HG03095 (cell line): ENCODE results near the gene PCCA.
"Not testable (repeated sequence)": the region's sequence is repeated elsewhere in the genome, so short reads cannot be mapped to it uniquely, and the experiment has no call there.

Source experiments
- ATAC-seq: cut with Tn5 transposase; IDR thresholded peaks from one replicate; pipeline ENCODE4 v1.9.1; 2021; ENCODE audit warnings: moderate library complexity; ENCODE audit not compliant: unreplicated experiment

The PCCA gene

DNA sequence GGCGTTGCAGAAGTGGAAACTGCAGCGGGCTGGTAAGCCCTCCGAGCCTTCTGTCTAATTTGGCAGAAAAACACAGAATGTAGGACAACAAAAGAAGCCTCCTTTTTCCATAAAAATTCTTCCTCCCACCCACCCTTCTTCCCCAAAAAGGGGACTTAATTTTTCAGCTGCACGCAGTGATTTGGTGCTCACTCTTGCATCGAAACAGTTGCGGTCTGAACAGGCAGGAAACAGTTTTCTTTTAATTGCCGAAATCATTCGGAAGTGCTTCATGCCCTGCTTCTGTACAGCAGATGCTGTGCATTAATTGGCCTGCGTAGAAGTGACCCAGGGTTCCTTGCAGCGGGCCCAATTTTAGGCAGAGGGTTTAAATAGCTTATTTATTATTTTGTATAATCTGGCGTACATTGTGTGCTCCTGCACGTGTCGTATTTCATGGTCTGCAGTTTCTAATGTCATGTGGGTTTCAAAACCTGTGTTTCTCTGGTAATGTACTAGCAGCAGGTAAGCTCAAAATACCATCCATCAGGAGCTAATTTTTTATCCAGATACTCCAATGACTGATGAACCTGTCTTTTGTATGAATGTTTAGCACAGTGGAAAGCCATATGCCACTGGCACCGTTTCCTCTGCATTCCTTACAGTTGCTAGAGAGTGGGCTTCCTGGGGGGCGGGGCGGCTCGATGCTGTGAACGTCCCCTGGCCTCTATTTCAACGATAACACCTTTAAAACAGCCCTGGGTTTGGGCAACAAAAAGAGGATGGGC is 433.1 kb downstream of the PCCA start:
- ATAC-seq: no peak

DNA sequence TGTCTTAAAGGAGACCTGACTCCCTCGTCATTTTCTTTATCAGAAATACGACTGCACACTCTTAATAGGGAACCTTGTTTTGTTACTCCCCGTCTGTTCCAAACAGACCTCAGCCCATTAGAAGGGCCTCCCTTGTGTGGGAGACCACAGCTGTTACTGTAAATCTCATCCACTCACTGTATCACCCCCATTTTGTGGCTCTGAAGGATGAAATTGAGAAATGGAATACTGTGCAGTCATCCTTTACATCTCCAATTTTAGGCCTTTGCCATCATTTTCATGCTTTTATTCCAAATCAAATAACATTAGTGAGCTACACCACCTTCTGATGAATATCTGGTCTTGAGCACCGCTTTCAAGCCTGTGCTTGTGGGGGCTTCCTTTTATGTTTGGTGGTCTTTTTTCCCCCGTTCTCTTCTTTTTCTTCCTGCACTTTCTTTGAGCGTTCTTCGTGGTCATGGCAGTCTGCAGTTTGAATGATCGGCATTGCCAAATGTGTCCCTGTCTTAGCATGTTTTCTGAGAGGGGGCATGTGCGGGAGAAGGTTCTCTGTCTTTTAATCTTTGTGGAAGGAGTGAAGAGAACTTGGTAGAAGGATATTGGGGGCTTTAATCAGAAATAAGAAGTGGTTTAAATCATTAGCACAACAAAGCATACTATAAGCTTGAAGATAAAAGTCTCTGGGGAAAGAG is 433.9 kb downstream of the PCCA start:
- ATAC-seq: no peak

DNA sequence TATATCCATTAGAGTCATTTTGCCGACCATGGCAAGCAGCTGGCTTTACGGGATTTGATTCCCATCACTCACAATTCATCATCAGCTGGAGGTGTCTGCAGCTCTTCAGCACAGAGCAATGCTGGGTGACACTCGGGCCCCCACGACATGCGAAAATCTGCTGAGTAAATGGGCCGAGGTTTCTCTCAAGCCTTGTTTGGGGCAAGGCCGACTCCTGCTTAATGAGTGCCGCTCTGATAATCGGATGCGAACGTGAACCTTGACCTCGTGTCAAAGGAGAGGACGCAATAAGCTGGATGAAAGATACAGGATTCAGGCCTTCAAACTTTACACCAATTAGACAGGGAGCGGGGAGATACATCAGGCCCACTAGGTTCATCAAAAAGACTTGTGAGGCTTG is 434.5 kb downstream of the PCCA start:
- no peak for ATAC-seq

DNA sequence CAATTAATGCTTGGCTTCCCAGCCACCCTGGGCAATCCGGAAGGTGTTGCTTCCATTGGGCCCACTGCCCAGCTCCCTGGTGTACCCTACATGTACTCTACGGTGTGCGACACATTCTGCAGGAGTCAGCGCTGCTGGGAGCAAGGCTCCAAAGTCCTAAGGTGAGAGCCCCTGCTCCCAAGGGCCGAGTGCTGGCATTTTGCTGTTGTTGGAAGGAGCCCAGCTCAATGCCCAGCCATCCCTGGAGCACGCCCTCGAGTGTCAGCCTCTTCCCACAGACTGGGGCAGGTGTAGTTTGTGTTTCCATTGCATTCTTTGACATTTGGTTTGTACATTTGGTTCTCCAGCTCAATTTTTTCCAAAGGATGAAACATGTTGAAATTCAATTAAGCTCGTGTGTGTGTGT is 435.1 kb downstream of the PCCA start:
- ATAC-seq: no peak

DNA sequence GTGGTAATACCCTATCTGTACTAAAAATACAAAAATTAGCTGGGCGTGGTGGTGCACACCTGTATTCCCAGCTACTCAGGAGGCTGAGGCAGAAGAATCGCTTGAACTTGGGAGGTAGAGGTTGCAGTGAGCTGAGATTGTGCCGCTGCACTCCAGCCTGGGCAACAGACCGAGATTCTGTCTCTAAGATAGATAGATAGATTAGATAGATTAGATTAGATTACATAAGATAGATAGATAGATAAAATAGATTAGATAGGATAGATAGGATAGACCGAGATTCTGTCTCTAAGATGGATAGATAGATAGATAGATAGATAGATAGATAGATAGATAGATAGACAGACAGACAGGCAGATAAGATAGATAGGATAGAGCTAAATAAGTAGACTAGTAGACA is 435.8 kb downstream of the PCCA start:
- not testable (repeated sequence) for ATAC-seq

DNA sequence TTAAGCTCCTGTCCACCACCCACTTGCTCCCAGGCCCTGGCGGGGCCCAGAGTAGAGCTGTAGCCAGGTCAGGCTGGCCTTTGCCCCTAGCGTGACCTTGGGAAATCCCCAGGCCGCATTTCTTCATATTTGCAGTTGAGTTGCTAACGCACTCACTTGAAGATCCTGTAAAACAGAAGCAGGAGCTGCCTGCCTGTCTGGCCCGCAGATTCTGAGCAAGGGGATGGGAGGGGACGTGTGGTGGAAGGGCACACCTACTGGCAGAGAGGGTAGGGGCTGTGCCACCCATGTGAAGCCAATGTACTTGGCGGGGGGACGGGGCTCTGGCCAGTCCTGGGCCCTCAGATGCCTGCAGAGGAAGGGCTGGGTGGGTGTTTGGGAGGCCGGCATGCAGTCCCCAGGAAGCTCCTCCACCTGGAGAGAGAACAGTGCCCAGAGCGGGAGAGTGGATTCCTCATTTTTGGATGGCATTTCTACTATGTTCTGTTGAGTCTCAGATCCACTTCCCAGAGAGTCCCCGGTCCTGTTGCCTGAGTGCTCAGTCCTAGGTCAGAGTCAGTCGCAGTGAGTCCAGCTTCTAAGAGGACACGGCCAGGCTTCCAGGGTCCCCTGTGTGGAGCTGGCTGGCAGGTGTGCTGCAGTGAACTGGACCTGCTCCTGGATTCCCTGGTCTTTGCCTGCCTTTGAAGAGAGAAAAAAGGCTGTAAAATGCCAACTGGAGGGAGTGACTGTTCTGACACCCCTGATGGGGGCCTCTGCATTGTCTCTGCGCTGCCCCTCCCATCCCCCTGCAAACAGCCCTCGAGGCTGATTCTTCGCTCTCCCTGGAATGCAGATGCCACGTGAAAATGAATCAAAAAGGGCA is 436.8 kb downstream of the PCCA start:
- no peak for ATAC-seq

DNA sequence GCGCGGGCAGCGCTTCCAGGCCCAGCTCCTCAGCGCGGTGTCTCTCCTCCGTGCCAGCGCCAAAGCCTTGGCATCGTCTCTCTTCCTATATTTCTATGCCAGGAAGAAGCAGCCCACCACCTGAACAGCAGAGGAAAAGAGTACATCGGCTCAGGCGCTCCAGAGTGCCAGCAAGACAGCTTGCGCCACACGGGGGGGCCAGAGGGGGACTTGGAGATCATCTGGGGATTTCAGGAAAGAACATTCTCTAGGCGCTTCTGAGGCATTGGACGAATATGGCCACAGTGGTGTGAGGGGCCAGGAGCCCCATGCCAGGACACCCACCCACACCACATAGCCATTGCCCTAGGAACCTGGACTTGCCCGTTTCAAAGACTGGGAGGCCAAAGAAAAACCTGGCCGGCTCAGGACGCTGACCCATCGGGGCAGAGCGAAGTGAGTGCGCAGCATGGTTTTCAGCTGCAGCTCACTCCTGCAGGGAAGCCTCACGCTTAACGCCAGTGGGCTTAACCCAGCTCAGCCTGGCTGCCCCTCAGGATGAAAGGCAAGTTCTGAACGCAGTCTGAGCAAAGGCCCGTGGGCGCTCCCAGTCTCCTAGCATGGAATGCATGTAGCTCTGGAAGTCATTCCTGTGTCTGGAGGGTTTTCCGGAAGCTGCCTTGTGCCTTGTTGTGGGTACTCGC is 437.6 kb downstream of the PCCA start:
- ATAC-seq: no peak

DNA sequence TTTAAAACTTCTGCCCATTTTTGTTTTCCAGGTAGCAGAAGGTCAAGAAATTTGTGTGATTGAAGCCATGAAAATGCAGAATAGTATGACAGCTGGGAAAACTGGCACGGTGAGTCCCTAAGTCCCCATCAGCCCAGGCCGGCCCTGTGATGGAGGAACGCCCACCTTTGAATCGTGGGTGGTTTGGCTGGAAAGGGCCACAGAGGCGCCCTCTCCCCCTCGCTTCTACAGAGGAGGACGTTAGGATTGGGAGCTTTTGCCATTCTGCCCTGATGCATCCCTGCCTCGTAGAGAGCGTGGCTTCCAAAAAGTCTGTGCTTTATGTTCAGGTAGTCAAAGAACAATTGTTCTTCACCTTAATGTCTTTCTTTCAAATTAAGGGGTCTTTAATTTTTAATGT is 438.8 kb downstream of the PCCA start:
- no peak for ATAC-seq

DNA sequence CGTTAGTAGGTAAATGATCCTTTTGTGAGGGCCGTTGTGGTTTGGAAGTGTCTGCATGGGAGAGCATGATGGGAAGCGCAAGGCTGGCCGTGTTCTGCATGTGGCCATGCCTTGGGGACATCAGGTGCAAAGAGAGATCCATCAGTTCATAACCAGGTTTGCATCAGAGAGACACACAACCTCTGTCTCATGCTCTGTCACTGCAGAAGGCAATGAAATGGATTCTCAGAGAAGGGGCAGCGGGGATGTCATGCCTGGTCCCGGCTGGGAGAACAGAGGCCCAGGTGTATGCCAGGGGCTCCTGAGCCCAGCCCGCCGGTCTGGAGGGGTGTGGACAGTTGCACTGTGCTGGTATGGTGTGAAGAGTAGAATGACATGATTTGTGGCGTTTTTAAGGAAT is 439.5 kb downstream of the PCCA start:
- ATAC-seq: no peak

DNA sequence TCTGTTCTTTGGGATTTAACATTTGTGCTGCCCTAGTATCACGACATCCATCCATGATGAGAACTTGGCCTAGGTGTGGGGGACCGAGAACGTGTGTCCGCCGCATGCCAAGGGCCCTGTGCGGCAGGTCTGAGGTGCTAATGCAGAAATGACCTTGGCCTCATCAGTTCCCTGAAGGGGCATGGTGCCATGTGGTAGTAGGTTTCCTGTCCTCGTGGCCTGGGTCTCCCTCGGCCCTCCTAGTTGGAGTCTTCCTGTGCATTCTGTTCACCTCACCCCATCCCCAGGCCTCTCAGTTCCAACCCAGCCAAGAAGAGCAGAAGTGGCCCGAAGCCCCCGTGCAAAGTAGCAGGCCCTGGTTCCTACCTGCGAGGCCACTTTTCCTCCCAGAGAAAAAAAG is 439.9 kb downstream of the PCCA start:
- no peak for ATAC-seq

DNA sequence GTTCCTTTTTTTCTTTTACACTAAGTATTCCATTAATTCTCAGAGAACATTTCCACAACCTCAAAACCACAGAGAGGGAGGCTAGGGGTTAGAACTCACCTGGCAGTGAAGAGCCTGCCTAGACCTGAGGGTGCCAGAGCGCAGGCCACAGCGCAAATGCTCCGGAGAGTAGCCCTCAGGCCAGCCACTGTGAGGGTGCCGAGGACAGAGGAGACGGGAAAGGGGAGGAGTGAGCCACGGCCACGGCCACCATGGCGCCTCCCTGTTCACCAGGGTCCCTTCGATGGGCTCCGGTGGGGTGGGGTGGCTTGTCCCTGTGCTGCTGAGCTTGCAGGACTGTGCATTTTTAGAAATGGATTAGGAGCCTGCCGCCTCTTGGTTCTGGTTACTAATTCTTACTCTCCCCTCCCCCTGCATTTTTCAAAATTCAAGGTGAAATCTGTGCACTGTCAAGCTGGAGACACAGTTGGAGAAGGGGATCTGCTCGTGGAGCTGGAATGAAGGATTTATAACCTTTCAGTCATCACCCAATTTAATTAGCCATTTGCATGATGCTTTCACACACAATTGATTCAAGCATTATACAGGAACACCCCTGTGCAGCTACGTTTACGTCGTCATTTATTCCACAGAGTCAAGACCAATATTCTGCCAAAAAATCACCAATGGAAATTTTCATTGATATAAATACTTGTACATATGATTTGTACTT is 440.9 kb downstream of the PCCA start:
- ATAC-seq: no peak

DNA sequence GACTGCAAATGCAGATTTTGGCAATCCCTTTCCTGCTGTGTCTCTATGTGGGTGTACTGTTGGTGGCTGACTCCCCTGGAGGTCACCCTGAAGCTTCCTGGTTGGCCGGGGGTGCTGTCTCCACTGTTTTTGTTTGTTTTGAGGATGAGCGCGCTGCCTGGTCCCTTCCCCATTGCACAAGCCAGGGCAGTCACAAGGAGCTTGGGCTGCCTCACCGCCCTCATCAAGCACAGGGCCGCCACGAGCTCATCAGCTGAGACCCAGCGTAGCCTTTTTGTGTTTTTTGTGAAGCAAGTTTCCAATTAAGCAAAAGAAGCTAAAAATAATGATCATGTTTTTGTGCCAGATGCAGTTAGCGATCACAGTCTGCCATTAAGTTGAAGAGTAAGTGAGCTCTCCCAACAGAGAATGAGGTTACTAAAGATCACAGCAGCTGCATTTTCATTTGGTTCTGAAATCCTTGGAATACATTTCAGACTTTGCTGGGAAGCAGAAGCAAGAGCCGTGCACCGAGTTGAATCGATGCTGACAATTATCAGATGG is 441.8 kb downstream of the PCCA start:
- no peak for ATAC-seq

DNA sequence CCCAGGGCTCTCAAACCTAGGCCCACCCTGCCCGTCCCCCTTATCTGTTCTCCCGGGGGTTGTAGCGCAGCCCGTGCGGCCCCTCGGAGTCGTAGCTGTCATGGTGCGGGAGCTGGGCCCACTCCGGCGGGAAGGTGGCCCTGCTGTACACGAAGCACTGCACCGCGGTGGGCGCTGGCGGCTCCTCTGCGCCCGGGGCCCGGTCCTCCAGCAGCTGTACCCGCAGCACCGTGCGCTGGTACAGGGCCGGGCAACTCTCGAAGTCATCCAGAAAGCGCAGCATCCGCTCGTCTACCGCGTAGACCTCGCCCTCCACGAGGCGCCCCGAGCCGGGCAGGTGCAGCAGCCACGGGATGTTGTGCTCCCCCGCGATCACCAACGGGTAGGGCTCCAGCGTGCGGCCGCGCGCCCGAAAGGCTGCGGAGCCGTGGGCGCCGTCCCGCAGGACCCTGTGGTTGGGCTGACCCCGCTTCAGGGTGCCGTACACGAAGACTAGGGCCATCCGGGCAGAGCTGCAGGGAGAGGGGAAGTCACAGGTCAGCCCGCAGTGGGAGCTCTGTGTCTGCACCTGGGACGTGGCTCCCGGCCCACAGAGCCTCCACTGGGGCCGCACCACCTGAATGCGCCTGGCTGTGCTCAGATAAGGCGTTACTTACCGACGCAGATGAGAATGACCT is 443.3 kb downstream of the PCCA start:
- no peak for ATAC-seq

DNA sequence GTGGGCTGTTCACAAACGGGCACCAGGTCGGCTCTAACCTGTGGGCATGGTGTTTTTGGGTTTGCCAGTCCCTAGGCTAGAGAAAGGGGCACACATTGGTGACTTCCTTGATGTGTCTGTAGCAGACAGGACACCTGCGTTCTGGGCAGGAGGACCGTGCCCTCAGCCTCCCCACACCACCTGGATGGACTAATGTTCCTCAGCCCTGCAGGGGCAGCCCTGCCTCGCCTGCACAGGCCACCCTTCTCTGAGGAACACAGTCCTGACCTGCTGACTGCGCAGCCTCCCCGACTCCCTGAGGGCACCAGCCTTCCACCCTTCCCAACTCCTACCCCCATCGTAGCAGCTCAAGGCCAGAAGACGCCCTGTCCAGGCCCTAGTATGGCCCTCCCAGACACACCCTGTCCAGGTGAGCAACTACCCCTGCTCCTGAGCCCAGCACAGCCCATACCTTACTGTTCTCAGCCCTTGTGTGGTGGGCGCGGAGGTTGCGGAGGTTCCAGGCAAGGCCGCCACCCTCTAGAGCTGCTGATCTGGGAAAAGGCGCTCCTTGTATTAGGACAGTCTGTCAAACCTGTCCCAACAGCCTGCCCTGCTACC is 444.0 kb downstream of the PCCA start:
- ATAC-seq: no peak

DNA sequence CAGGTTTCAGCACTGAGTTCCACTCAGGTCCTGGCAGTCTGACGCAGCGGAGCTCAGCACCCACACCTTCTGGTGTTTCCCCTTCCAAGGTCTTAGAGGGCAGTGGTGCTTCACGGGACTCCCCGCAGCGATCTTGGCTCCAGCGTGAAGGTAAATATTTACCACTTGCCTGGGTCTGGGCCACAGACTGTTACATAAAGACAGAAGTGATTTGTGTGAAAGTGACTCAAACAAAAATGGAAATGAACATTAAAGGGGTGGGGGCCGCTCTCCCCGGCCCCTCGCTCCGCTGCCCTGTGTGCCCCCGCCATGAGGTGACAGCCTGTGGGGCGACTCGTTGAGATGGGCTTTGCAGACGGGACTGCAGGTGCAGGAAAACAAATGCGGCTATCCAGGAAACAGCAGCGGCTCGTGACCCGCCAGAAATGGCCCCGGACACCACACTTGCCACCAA is 444.7 kb downstream of the PCCA start:
- no peak for ATAC-seq

DNA sequence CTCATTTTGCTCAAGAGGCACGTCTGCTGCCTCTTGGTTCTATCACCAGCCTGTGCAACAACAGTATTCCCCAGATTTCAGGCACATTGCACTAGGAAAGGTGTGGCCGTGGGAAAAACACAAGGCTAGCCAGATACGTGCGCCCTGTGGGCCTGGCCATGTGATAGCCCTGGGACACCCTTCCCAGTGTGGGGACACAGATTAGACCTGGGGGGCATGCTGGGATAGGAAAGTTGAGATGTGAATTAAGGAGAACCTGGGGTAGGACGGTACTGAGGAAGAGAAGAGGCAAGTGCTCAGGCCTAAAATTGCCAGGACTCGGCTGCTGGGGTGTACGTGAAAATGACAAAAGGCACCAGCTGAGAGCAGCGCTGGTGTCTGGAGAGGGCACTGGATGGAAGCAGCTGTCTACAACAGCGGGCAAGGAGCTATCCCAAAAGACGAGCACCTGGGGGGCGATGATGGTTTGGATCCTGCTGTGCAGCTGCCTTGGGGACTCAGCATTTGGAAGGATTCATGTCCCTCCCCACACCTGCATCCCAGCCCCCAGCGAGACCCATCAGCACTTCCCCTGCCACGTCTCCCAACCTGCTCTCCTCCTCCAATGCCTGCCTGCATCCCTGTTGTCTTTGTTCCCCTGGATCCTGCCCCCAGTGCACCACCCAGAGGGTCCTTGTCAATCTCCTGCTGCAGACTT is 445.4 kb downstream of the PCCA start:
- ATAC-seq: no peak

DNA sequence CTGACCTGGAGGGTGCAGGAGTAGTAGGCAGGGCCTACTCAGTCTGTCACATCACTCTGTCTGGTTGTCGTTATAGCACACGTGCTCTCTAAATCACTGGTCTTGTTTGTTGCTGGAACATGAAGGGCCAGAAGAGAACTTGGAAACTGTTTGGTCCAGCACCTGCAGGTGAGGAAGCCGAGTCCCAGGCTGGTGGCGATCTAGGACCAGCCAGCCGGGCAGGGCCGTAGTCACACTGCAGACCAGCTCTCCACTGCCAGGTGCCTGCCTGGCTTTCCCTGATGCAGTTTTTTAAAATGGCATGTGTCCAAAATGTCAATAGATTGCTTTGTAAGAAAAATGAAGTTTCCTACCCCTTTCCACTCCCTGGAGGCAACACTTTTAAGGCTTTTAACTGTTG is 446.0 kb downstream of the PCCA start:
- no peak for ATAC-seq

DNA sequence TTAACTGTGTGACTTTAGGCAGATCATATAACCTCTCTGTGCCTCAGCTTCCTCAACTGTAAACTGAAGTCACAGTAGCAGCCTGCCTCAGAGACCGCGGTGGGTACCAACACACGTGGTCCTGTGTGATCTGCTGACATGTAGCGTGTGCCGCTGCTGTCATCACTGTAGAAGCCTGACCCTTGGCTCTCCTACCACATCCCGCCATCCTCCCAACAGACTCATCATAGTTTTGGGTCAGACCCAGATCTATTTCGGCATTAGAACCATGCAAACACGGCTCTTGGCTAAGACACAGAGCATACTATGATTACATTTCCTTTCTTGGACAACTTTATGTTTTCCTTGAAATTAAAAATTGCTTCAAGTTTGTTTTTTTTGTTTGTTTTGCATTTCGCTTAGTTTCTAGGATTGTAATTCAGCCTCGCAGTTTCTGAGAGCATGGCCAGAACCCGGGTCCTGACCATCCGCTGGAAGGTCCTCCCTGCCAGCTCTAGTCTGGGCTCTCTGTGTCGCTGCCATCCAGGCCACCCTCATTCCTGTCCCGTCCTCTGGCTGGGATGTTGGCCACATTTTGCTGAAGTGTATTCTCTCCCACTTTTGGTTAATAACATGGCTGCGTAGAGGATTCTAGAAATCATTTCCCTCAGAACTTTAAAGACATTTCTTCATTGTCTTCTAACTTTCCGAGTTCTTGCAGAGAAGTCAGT is 446.7 kb downstream of the PCCA start:
- no peak for ATAC-seq
